Thyroid gland (tissue), 4 donors: ENCODE data around the gene TNIK.

ENCODE experiments used
- POLR2A ChIP-seq, 2 donors: fragments of 450-650 bp; IDR thresholded peaks; one replicate each; pipeline ENCODE4 v1.6.1; 2017; ENCODE audit warnings: antibody characterized with exemption in 2 of 2, mild to moderate bottlenecking in 2 of 2, moderate library complexity in 1 of 2
- TF ChIP-seq, protein P1 (sequence below), 6 experiments: fragments of 200-600 bp in 3 of 6; fragments of 450-650 bp in 3 of 6; sonication (generic) in 3 of 6; IDR thresholded peaks; one replicate each; pipeline ENCODE4 v1.5.1; 2016 to 2019; ENCODE audit warnings: antibody characterized with exemption in 6 of 6, mild to moderate bottlenecking in 2 of 6, inconsistent platforms in 1 of 6, moderate library complexity in 1 of 6

DNA sequence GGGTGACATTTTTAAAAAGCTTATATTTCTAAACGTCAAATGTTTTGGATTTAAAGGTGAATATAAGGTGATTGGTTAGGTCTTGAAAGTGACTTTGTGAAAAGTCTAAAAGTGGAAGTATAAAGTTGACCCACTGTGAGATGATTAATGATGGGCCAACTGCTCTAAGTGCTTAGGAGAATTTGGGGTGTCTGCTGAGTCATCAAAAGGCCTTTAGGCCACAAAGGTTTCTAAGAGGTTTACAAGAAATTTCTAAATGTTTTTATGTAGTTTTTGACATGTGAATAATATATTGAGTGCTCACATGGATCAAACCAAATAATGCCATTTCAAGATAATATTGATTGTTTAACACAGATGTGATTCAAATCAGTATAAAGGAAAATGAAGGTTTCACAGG lies 394.5 kb downstream of the TNIK start:
- TF ChIP-seq, protein P1, sequence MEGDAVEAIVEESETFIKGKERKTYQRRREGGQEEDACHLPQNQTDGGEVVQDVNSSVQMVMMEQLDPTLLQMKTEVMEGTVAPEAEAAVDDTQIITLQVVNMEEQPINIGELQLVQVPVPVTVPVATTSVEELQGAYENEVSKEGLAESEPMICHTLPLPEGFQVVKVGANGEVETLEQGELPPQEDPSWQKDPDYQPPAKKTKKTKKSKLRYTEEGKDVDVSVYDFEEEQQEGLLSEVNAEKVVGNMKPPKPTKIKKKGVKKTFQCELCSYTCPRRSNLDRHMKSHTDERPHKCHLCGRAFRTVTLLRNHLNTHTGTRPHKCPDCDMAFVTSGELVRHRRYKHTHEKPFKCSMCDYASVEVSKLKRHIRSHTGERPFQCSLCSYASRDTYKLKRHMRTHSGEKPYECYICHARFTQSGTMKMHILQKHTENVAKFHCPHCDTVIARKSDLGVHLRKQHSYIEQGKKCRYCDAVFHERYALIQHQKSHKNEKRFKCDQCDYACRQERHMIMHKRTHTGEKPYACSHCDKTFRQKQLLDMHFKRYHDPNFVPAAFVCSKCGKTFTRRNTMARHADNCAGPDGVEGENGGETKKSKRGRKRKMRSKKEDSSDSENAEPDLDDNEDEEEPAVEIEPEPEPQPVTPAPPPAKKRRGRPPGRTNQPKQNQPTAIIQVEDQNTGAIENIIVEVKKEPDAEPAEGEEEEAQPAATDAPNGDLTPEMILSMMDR (IDR thresholded peaks at IDR 0.05) = no peak
- no peak for TF ChIP-seq POLR2A (IDR thresholded peaks at IDR 0.05)
